C4-2B (cell line): Measurements from ENCODE around the gene SLC26A9.

ENCODE experiments used
- ZFX ChIP-seq: fragments of 450-650 bp; IDR thresholded peaks from 2 replicates; pipeline ENCODE4 v1.6.1; 2017
- TF ChIP-seq, protein P1 (sequence below): fragments of 450-650 bp; conservative IDR thresholded peaks from 2 replicates; pipeline ENCODE4 v1.5.1; 2017; ENCODE audit warnings: mild to moderate bottlenecking

DNA sequence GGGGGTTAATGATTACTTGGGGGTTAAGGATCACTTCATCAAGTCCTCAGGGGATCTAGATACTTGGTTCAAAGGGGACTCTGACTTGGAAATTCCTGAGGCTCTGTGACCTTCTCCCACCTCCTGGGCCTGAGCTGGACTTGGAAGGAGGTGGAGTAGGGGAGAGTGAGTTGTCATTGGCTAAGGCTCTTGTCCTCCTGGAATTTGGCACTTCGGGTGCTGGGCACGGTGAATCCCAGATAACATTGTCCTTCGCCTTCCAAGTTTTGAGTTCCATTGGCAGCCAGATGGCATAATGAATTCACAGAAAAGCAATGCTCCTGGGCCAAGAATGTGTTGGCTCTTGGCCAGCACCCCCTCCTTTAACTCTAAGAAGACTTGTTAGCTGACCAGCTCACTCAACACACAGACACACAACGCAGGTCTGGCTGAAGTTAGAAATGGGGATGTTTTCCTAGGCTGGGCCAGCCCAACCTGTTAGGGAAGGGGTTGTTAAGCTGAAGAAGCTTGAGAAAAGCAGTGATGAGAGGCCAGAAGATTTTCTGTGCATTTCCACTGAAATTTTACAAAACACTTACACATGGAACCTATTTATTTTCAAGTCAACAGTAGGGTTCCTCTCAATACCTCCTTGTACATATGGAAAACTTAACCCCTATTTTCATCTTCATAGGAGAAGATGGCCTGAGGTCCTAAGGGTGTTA is 29.7 kb downstream of the SLC26A9 start:
- TF ChIP-seq, protein P1, sequence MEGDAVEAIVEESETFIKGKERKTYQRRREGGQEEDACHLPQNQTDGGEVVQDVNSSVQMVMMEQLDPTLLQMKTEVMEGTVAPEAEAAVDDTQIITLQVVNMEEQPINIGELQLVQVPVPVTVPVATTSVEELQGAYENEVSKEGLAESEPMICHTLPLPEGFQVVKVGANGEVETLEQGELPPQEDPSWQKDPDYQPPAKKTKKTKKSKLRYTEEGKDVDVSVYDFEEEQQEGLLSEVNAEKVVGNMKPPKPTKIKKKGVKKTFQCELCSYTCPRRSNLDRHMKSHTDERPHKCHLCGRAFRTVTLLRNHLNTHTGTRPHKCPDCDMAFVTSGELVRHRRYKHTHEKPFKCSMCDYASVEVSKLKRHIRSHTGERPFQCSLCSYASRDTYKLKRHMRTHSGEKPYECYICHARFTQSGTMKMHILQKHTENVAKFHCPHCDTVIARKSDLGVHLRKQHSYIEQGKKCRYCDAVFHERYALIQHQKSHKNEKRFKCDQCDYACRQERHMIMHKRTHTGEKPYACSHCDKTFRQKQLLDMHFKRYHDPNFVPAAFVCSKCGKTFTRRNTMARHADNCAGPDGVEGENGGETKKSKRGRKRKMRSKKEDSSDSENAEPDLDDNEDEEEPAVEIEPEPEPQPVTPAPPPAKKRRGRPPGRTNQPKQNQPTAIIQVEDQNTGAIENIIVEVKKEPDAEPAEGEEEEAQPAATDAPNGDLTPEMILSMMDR = no peak
- TF ChIP-seq ZFX = no peak
